Activated CD4-positive, alpha-beta memory T cell treated with anti-CD3 and anti-CD28 coated beads, Interleukin-2, amount 10 ng/mL, durations not matched to agents 7 days and 5 days (primary cell): ENCODE data around the gene MYO1B. TPM values are rescaled to one million over a fixed set of nuclear protein-coding genes. Genes with fewer than 3 reads are reported as not detected.

Source experiments
- CTCF ChIA-PET: fragments of 350-600 bp; sonication (Branson Sonifier 250); formaldehyde crosslinking; loops from one replicate; lab custom pipeline; 2021; ENCODE audit warnings: antibody characterized with exemption, inconsistent platforms; lab: Charles Lee
- POLR2A ChIA-PET: fragments of 350-600 bp; sonication (Branson Sonifier 250); formaldehyde crosslinking; loops from one replicate; lab custom pipeline; 2021; ENCODE audit warnings: antibody characterized with exemption; lab: Charles Lee
- DNase-seq: peaks from one replicate; pipeline ENCODE4 v3.0.0-alpha.2; 2020
- H3K27ac Mint-ChIP-seq: one replicate; pipeline ENCODE4 v1.8.0; 2021; ENCODE audit warnings: mild to moderate bottlenecking, mixed read lengths
- H3K27me3 Mint-ChIP-seq: one replicate; pipeline ENCODE4 v1.8.0; 2021; ENCODE audit warnings: mixed read lengths
- H3K36me3 Mint-ChIP-seq: one replicate; pipeline ENCODE4 v1.8.0; 2021; ENCODE audit warnings: low read depth, mixed read lengths
- H3K4me1 Mint-ChIP-seq: one replicate; pipeline ENCODE4 v1.8.0; 2021; ENCODE audit warnings: mixed read lengths
- H3K4me3 Mint-ChIP-seq: one replicate; pipeline ENCODE4 v1.8.0; 2021; ENCODE audit warnings: mild to moderate bottlenecking, mixed read lengths
- H3K9me3 Mint-ChIP-seq: one replicate; pipeline ENCODE4 v1.8.0; 2021; ENCODE audit warnings: mixed read lengths
- total RNA-seq, 2 experiments: library from RNA; stranded (reverse); gene quantifications; one replicate each; pipeline ENCODE4 v1.2.3, GENCODE V29; 2021

The MYO1B gene
- total RNA-seq, 2 experiments from 2014 or later, result 2.1 to 2.9 TPM

- H3K9me3 Mint-ChIP-seq, result peaks cover 5% of the 10 kb centered on the region
- H3K4me3 Mint-ChIP-seq, result no peak overlapping the region
- H3K27ac Mint-ChIP-seq, result no peak overlapping the region
- ChIA-PET CTCF (interaction anchor here (0.9 kb wide), 1 partner anchor 12 kb away, joined by 3 read pairs; no protein-coding TSS in a partner anchor), POLR2A (no interaction called here)
- peaks cover 6% of the 10 kb centered on the region for H3K36me3 Mint-ChIP-seq
- H3K4me1 Mint-ChIP-seq, result peaks cover 10% of the 10 kb centered on the region
- DNase-seq, result no peak
- H3K27me3 Mint-ChIP-seq, result no peaks in the 10 kb centered on the region
These were observed 30.0 kb upstream of the MYO1B start for GRCh38 chr2:191215230-191215629.

- no peak for DNase-seq
- H3K9me3 Mint-ChIP-seq, result peaks cover 5% of the 10 kb centered on the region
- no peak overlapping the region for H3K4me3 Mint-ChIP-seq
- peaks cover 4% of the 10 kb centered on the region for H3K36me3 Mint-ChIP-seq
- ChIA-PET POLR2A (no interaction called here), CTCF (no interaction called here)
- peaks cover 15% of the 10 kb centered on the region for H3K4me1 Mint-ChIP-seq
- H3K27ac Mint-ChIP-seq, result no peak overlapping the region
- H3K27me3 Mint-ChIP-seq, result no peaks in the 10 kb centered on the region
These were observed 29.5 kb upstream of the MYO1B start for GRCh38 chr2:191215666-191216065.

GRCh38 chr2:191217580-191217979, 27.6 kb upstream of the MYO1B start:
- POLR2A ChIA-PET, result no interaction called here
- Mint-ChIP-seq H3K27me3 (no peaks in the 10 kb centered on the region), H3K36me3 (no peaks in the 10 kb centered on the region), H3K27ac (no peak overlapping the region), H3K4me3 (no peak overlapping the region), H3K4me1 (peaks cover 15% of the 10 kb centered on the region), H3K9me3 (no peaks in the 10 kb centered on the region)
- DNase-seq, result no peak
- CTCF ChIA-PET, result interaction anchor here (0.5 to 2.6 kb wide), 9 partner anchors 10 to 169 kb away, joined by 3 to 16 read pairs (median 5); no protein-coding TSS in a partner anchor

GRCh38 chr2:191218292-191218898, 26.8 kb upstream of the MYO1B start:
- Mint-ChIP-seq H3K4me1 (peaks cover 15% of the 10 kb centered on the region), H3K9me3 (no peaks in the 10 kb centered on the region)

GRCh38 chr2:191220671-191221070, 24.5 kb upstream of the MYO1B start:
- ChIA-PET POLR2A (no interaction called here), CTCF (interaction anchor here (0.6 to 1.6 kb wide), 2 partner anchors 10 to 220 kb away, joined by 3 to 5 read pairs; no protein-coding TSS in a partner anchor)
- no peak overlapping the region for H3K4me3 Mint-ChIP-seq
- H3K9me3 Mint-ChIP-seq, result no peaks in the 10 kb centered on the region
- no peak for DNase-seq
- no peak overlapping the region for H3K27ac Mint-ChIP-seq
- no peaks in the 10 kb centered on the region for H3K36me3 Mint-ChIP-seq
- H3K27me3 Mint-ChIP-seq, result no peaks in the 10 kb centered on the region
- H3K4me1 Mint-ChIP-seq, result peaks cover 15% of the 10 kb centered on the region

More at GRCh38 chr2:191218292-191218898, 26.8 kb upstream of the MYO1B start:
- Mint-ChIP-seq H3K27ac (no peak overlapping the region), H3K4me3 (no peak overlapping the region), H3K27me3 (no peaks in the 10 kb centered on the region), H3K36me3 (no peaks in the 10 kb centered on the region)
- POLR2A ChIA-PET, result no interaction called here
- CTCF ChIA-PET, result interaction anchor here (0.5 to 2.6 kb wide), 9 partner anchors 9 to 170 kb away, joined by 3 to 16 read pairs (median 4); no protein-coding TSS in a partner anchor
- peak; percentile 28 for DNase-seq

- no peak for DNase-seq
- Mint-ChIP-seq H3K36me3 (no peaks in the 10 kb centered on the region), H3K4me1 (peaks cover 15% of the 10 kb centered on the region), H3K9me3 (no peaks in the 10 kb centered on the region), H3K27ac (no peak overlapping the region), H3K27me3 (no peaks in the 10 kb centered on the region), H3K4me3 (no peak overlapping the region)
- ChIA-PET CTCF (interaction anchor here (1.6 kb wide), 1 partner anchor 9 kb away, joined by 5 read pairs; no protein-coding TSS in a partner anchor), POLR2A (no interaction called here)
These were observed 23.5 kb upstream of the MYO1B start for GRCh38 chr2:191221666-191222065.

- Mint-ChIP-seq H3K4me3 (no peak overlapping the region), H3K27ac (no peak overlapping the region), H3K4me1 (peaks cover 15% of the 10 kb centered on the region), H3K36me3 (no peaks in the 10 kb centered on the region), H3K27me3 (no peaks in the 10 kb centered on the region), H3K9me3 (no peaks in the 10 kb centered on the region)
- POLR2A ChIA-PET, result no interaction called here
- CTCF ChIA-PET, result no interaction called here
- no peak for DNase-seq
These were observed 22.7 kb upstream of the MYO1B start for GRCh38 chr2:191222507-191222906.

GRCh38 chr2:191222952-191223351, 22.3 kb upstream of the MYO1B start:
- POLR2A ChIA-PET, result no interaction called here
- no peaks in the 10 kb centered on the region for H3K27me3 Mint-ChIP-seq

GRCh38 chr2:191225126-191225525, 20.1 kb upstream of the MYO1B start:
- no peak for DNase-seq
- H3K36me3 Mint-ChIP-seq, result no peaks in the 10 kb centered on the region
- H3K4me1 Mint-ChIP-seq, result peaks cover 5% of the 10 kb centered on the region
- no peak overlapping the region for H3K4me3 Mint-ChIP-seq
- no peaks in the 10 kb centered on the region for H3K9me3 Mint-ChIP-seq
- no peaks in the 10 kb centered on the region for H3K27me3 Mint-ChIP-seq
- no peak overlapping the region for H3K27ac Mint-ChIP-seq
- ChIA-PET CTCF (interaction anchor here (0.9 kb wide), 1 partner anchor 290 kb away, joined by 3 read pairs; no protein-coding TSS in a partner anchor), POLR2A (no interaction called here)

More at GRCh38 chr2:191222952-191223351, 22.3 kb upstream of the MYO1B start:
- H3K36me3 Mint-ChIP-seq, result no peaks in the 10 kb centered on the region
- no peaks in the 10 kb centered on the region for H3K9me3 Mint-ChIP-seq
- peaks cover 15% of the 10 kb centered on the region for H3K4me1 Mint-ChIP-seq
- H3K27ac Mint-ChIP-seq, result no peak overlapping the region
- CTCF ChIA-PET, result no interaction called here
- H3K4me3 Mint-ChIP-seq, result no peak overlapping the region
- no peak for DNase-seq

- Mint-ChIP-seq H3K4me1 (no peaks in the 10 kb centered on the region), H3K27ac (no peak overlapping the region), H3K4me3 (no peak overlapping the region), H3K9me3 (no peaks in the 10 kb centered on the region), H3K36me3 (no peaks in the 10 kb centered on the region), H3K27me3 (no peaks in the 10 kb centered on the region)
- DNase-seq, result no peak
- ChIA-PET POLR2A (no interaction called here), CTCF (no interaction called here)
These were observed 19.5 kb upstream of the MYO1B start for GRCh38 chr2:191225690-191226089.

- no peaks in the 10 kb centered on the region for H3K36me3 Mint-ChIP-seq
- H3K9me3 Mint-ChIP-seq, result no peaks in the 10 kb centered on the region
- no peaks in the 10 kb centered on the region for H3K4me1 Mint-ChIP-seq
- H3K4me3 Mint-ChIP-seq, result no peak overlapping the region
- ChIA-PET POLR2A (no interaction called here), CTCF (no interaction called here)
- DNase-seq, result no peak
- H3K27ac Mint-ChIP-seq, result no peak overlapping the region
- no peaks in the 10 kb centered on the region for H3K27me3 Mint-ChIP-seq
These were observed 19.0 kb upstream of the MYO1B start for GRCh38 chr2:191226196-191226595.

GRCh38 chr2:191228333-191228732, 16.9 kb upstream of the MYO1B start:
- Mint-ChIP-seq H3K9me3 (no peaks in the 10 kb centered on the region), H3K36me3 (no peaks in the 10 kb centered on the region), H3K27ac (no peak overlapping the region), H3K27me3 (no peaks in the 10 kb centered on the region), H3K4me1 (no peaks in the 10 kb centered on the region), H3K4me3 (no peak overlapping the region)
- ChIA-PET POLR2A (no interaction called here), CTCF (interaction anchor here (0.9 kb wide), 1 partner anchor 10 kb away, joined by 3 read pairs; no protein-coding TSS in a partner anchor)
- DNase-seq, result no peak

GRCh38 chr2:191228861-191229260, 16.3 kb upstream of the MYO1B start:
- no peaks in the 10 kb centered on the region for H3K36me3 Mint-ChIP-seq
- ChIA-PET POLR2A (no interaction called here), CTCF (interaction anchor here (0.9 kb wide), 1 partner anchor 10 kb away, joined by 3 read pairs; no protein-coding TSS in a partner anchor)
- DNase-seq, result no peak
- no peak overlapping the region for H3K4me3 Mint-ChIP-seq
- H3K27ac Mint-ChIP-seq, result no peak overlapping the region
- H3K9me3 Mint-ChIP-seq, result no peaks in the 10 kb centered on the region
- H3K27me3 Mint-ChIP-seq, result no peaks in the 10 kb centered on the region
- no peaks in the 10 kb centered on the region for H3K4me1 Mint-ChIP-seq
